AG04450 (cell line): ENCODE data around the gene SSR2. TPM values are rescaled to one million over a fixed set of nuclear protein-coding genes. Genes with fewer than 3 reads are reported as not detected.
"Not testable (repeated sequence)": the region's sequence is repeated elsewhere in the genome, so short reads cannot be mapped to it uniquely, and the experiment has no call there.

Source experiments
- CTCF ChIA-PET: fragments of 300-600, 350-600 bp; formaldehyde crosslinking; extraction: SDS; loops from one replicate; lab custom pipeline; 2022; ENCODE audit warnings: antibody characterized with exemption, inconsistent platforms; lab: Charles Lee
- POLR2A ChIA-PET: fragments of 350-600 bp; formaldehyde crosslinking; extraction: SDS; loops from one replicate; lab custom pipeline; 2021; ENCODE audit warnings: antibody characterized with exemption, inconsistent platforms; lab: Yijun Ruan, JAX
- DNase-seq: peaks from one replicate; pipeline ENCODE4 v3.0.0-alpha.2; 2011; ENCODE audit warnings: low read depth, low spot score
- H3K27ac ChIP-seq: one replicate; pipeline ENCODE4 v1.5.1; 2012; ENCODE audit warnings: low read depth, low read length, control low read depth
- H3K27me3 ChIP-seq: one replicate; pipeline ENCODE4 v1.6.0; 2012; ENCODE audit warnings: low read length; ENCODE audit not compliant: control insufficient read depth, insufficient read depth
- H3K4me3 ChIP-seq: 2 replicates; pipeline ENCODE4 v1.5.1; 2011; ENCODE audit warnings: mild to moderate bottlenecking, low read depth, low read length, control low read depth
- H3K9me3 ChIP-seq: 2 replicates; pipeline ENCODE4 v1.5.1; 2012; ENCODE audit warnings: low read length; ENCODE audit not compliant: control insufficient read depth, insufficient read depth
- CTCF ChIP-seq: IDR thresholded peaks from 2 replicates; pipeline ENCODE4 v1.5.1; 2011; ENCODE audit warnings: low read depth, low read length, control low read depth, inconsistent platforms
- polyA plus RNA-seq: library from polyadenylated mRNA; depleted of rRNA; stranded (reverse); fragments of >200 nt; gene quantifications from 2 replicates; pipeline ENCODE4 v1.2.3, GENCODE V29; 2011

Gene SSR2
- polyA plus RNA-seq, 1 experiment, result 867 TPM

GRCh38 chr1:156048663-156049258 is 28.0 kb upstream of the SSR2 start:
- TF ChIP-seq CTCF, result no peak
- ChIA-PET CTCF (interaction anchor here (1.6 kb wide), 1 partner anchor 59 kb away, joined by 3 read pairs; no protein-coding TSS in a partner anchor), POLR2A (no interaction called here)
- H3K4me3 ChIP-seq, result no peak overlapping the region
- H3K27me3 ChIP-seq, result no peaks in the 10 kb centered on the region
- no peak overlapping the region for H3K27ac ChIP-seq
- H3K9me3 ChIP-seq, result no peaks in the 10 kb centered on the region
- no peak for DNase-seq

DNA sequence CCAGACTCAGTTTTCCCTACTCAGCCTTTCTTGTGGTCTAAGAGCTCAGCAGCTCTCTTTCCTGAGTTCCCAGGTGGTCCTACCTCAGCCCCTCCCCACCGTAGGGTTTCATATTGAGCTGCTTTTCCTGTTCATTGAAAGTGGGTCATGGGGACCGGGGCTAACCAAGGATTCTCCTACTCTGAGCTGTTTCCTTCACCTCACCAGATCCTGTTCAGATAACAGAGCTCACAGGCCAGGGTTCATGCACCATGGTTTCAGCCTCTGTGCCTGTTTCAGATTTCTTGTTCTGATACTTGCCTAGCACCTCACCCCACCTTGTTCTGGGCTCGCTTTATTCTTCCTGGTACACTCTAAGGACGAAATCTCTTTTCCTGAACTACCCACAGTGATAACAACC is 24.3 kb upstream of the SSR2 start:
- ChIA-PET CTCF (interaction anchor here (1.1 to 1.2 kb wide), 2 partner anchors 55 to 955 kb away, joined by 3 to 4 read pairs; no protein-coding TSS in a partner anchor), POLR2A (no interaction called here)
- H3K27me3 ChIP-seq, result no peaks in the 10 kb centered on the region
- H3K27ac ChIP-seq, result no peak overlapping the region
- H3K4me3 ChIP-seq, result no peak overlapping the region
- TF ChIP-seq CTCF, result no peak
- no peak for DNase-seq
- no peaks in the 10 kb centered on the region for H3K9me3 ChIP-seq

GRCh38 chr1:156042828-156043227 is 22.1 kb upstream of the SSR2 start:
- Histone ChIP-seq H3K4me3 (no peak overlapping the region), H3K9me3 (no peaks in the 10 kb centered on the region), H3K27ac (no peak overlapping the region), H3K27me3 (no peaks in the 10 kb centered on the region)
- no peak for DNase-seq
- CTCF ChIA-PET, result no interaction called here
- TF ChIP-seq CTCF, result no peak
- POLR2A ChIA-PET, result no interaction called here

DNA sequence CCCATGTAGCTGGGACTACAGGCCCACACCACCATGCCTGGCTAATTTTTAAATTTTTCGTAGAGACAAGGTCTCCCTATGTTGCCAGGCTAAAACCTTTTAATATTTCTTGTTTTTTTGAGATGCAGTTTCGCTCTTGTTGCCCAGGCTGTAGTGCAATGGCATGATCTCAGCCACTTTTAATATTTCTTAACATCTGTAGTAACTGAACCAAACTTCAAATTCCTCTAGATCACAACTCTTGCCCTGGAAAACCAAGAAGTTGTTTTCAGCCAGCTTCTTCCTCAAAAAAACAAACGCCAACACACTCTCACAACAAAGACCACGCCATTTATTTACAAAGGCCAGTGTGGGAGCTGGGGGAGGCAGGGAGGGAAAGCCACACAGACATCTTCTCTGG is 14.2 kb upstream of the SSR2 start:
- H3K27ac ChIP-seq, DNase-seq, H3K27me3 ChIP-seq, H3K9me3 ChIP-seq, H3K4me3 ChIP-seq, POLR2A ChIA-PET, CTCF ChIA-PET: not testable (repeated sequence)

- Histone ChIP-seq H3K9me3 (no peaks in the 10 kb centered on the region), H3K4me3 (no peak overlapping the region), H3K27ac (no peak overlapping the region), H3K27me3 (no peaks in the 10 kb centered on the region)
- ChIA-PET POLR2A (interaction anchor here (0.6 to 0.7 kb wide), 2 partner anchors 357 to 438 kb away, joined by 3 read pairs; no protein-coding TSS in a partner anchor), CTCF (interaction anchor here (1.0 kb wide), 1 partner anchor 43 kb away, joined by 3 read pairs; no protein-coding TSS in a partner anchor)
- no peak for DNase-seq
- no peak for TF ChIP-seq CTCF
Observed at GRCh38 chr1:156033011-156033410, 12.3 kb upstream of the SSR2 start.
